ENCODE measurements around the gene LMOD3. TPM values are rescaled to one million over a fixed set of nuclear protein-coding genes. Genes with fewer than 3 reads are reported as not detected.

Gene LMOD3
- total RNA-seq, 2 donors from 2014 or later, result 0.50 TPM; not detected in 1

DNA sequence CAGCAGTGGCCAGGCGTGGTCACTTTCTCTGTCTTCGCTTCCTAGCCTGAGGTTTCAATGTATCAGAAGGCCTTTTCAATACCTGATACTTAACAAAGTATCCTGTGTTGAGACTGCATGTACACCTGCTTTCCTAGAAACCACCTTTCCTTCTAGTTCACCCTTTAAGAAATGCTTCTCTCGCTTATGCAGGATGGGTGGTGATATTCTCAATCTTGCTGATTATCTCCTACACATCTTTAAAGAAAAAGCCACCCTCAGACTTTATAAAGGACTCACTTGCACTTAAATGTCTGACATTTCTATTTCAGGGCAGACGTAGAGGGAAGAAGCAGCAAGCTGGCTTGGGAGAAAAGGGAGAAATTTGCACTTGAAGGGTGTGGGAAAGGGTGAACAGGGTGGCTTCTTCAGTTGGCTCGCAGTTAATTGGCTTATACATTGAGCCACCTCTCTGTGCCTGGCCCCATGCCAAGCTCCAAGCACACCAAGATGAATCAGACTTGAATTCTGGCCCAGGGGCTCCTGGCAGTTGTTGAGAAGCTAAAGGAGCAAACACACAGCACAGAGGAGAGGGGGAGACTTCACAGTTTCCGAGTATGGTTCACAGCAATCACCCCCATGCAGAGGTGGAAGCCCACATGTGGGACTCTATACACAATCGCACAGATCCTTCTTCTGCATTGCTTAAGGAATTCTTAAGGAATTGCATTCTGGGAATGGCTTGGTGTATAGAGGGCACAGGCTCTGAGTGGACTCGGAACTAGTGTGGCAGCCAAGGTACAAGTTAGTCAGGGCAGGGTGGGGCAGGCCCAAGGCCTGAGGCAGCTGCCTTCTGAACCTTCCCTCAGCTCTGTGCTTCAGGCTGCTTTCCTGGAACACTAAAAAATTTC, 36.3 kb downstream of the LMOD3 start:
- Histone ChIP-seq H3K27me3 (replicated peaks; ENCODE audit: insufficient read depth) (no peaks in the 10 kb centered on the region), H3K4me3 (peak overlapping the region; percentile 71 to 88), H3K36me3 (no peaks in the 10 kb centered on the region), H3K4me1 (replicated peaks) (peaks cover 18% of the 10 kb centered on the region), H3K27ac (peak overlapping the region; percentile 92), H3K9me3 (no peaks in the 10 kb centered on the region)
- intact Hi-C loops (cut with DNase I), result no loop called here
- DNase-seq (ENCODE audit: low spot score), result peak; percentile 95
- TF ChIP-seq, protein P1, sequence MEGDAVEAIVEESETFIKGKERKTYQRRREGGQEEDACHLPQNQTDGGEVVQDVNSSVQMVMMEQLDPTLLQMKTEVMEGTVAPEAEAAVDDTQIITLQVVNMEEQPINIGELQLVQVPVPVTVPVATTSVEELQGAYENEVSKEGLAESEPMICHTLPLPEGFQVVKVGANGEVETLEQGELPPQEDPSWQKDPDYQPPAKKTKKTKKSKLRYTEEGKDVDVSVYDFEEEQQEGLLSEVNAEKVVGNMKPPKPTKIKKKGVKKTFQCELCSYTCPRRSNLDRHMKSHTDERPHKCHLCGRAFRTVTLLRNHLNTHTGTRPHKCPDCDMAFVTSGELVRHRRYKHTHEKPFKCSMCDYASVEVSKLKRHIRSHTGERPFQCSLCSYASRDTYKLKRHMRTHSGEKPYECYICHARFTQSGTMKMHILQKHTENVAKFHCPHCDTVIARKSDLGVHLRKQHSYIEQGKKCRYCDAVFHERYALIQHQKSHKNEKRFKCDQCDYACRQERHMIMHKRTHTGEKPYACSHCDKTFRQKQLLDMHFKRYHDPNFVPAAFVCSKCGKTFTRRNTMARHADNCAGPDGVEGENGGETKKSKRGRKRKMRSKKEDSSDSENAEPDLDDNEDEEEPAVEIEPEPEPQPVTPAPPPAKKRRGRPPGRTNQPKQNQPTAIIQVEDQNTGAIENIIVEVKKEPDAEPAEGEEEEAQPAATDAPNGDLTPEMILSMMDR (IDR thresholded peaks at IDR 0.05), result no peak
- TF ChIP-seq POLR2AphosphoS5 (IDR thresholded peaks at IDR 0.05) (peak; percentile 50), POLR2A (IDR thresholded peaks at IDR 0.05) (peak; percentile 40)
- whole genome bisulfite sequencing, result 0% methylated on average over 8 of the region's 8 CpGs

DNA sequence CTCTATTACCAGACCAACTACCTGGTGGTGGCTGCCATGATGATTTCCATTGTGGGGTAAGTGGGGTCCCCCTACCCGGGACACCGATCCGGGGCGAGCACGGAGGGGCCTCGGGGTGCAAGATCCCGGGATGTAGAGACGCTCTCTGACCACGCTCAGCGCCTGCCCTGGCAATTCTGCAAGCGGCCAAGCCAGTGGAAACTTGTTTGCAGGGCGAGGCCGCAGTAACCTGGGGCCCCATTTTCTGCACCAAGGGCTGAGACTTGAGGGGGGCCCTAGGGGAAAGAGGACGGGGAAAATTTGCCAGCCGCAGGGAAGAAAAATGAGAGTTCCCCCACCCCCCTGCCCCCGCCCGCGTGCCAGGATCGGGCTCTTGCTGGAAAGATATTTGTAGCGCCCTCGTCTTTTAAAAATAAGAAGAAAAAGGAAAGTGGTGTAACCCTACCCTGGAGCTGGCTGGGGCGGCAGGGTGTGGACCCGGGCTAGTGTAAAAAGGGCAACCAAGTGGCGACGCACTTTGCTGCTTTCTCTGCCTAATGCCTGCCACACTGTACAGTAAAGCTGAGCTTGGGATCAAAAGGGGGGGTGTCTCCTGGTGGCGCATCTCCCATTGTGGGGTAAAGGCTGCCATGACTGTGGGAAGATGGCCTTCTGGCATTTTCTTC, 37.1 kb downstream of the LMOD3 start:
- WGBS, result under 1% methylated on average over 26 of the region's 26 CpGs
- intact Hi-C loops (cut with DNase I), result no loop called here
- no peak for TF ChIP-seq POLR2A (IDR thresholded peaks at IDR 0.05)
- TF ChIP-seq POLR2AphosphoS5 (IDR thresholded peaks at IDR 0.05), result no peak
- TF ChIP-seq, protein P1 (IDR thresholded peaks at IDR 0.05), result no peak
- DNase-seq (ENCODE audit: low spot score), result peak; percentile 22
- Histone ChIP-seq H3K9me3 (no peaks in the 10 kb centered on the region), H3K4me3 (peak overlapping the region; percentile 71 to 88), H3K4me1 (replicated peaks) (peaks cover 16% of the 10 kb centered on the region), H3K27me3 (replicated peaks; ENCODE audit: insufficient read depth) (no peaks in the 10 kb centered on the region), H3K27ac (peak overlapping the region; percentile 92), H3K36me3 (no peaks in the 10 kb centered on the region)

DNA sequence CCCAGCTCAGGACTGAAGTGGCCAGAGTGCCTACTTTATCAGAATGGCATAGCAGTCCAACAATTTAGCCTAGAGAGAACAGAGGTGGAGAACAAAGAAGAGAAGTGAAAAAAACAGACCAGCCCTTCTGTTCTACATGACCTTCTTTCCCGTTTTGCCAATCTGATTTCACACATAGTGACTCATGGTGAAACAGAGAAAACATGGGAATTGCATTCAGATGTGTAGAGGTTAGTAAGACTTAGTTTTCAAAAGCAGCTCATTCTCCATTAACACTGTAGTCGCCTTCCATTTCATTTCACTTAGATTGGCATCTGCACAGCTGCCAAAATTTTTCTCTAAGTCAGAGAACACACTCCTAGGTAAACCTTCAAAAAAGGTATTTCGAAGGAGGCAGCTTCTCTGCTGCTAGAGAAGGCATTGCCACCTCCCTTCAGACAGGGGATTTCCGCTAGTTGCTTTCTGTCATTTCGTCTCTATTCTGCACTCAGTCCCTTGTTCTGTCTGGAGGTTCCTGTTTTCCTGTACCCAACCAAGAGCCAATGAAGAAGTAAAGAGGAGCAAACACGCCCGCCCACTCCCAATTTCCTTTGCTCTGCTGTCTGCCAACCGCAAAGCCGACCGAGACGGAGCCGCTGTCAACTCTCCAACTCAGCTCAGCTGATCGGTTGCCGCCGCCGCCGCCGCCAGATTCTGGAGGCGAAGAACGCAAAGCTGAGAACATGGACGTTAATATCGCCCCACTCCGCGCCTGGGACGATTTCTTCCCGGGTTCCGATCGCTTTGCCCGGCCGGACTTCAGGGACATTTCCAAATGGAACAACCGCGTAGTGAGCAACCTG, 37.8 kb downstream of the LMOD3 start, which contains the start of gene ARL6IP5:
Gene ARL6IP5 (plus strand): TSS at position 612 of the 842 bp plus-strand sequence. CDS start 111 bp downstream, at position 723.
- intact Hi-C loops (cut with DNase I), result no loop called here

DNA sequence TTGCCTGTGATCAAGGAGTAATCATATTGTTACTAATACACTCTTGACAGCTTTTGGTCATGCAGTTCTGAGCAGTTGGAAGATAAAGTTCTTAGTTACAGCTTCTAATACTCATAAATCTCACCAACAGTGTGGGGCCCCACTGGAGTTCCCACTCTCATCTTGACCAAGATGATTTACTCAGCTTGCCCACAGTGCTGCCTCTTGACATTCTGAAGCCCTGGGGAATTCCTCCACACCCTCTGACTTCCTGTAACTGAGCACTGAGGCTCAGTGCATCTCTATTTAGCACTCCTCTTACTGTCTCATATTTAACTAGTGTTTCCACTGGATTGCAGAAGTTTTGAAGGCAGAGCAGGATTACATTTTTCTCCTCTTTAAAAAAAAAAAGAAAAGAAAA, 39.6 kb downstream of the LMOD3 start:
- TF ChIP-seq POLR2A (IDR thresholded peaks at IDR 0.05), result no peak
- no peak for TF ChIP-seq POLR2AphosphoS5 (IDR thresholded peaks at IDR 0.05)
- TF ChIP-seq, protein P1 (IDR thresholded peaks at IDR 0.05), result no peak
- peaks cover 13% of the 10 kb centered on the region for H3K4me1 ChIP-seq (replicated peaks)
- no peak for DNase-seq (ENCODE audit: low spot score)
- no peaks in the 10 kb centered on the region for H3K9me3 ChIP-seq
- intact Hi-C loops (cut with DNase I), result no loop called here
- H3K27me3 ChIP-seq (replicated peaks; ENCODE audit: insufficient read depth), result no peaks in the 10 kb centered on the region
- no peaks in the 10 kb centered on the region for H3K36me3 ChIP-seq
- no peak overlapping the region for H3K4me3 ChIP-seq
- no peak overlapping the region for H3K27ac ChIP-seq

More for the DNA sequence above, 37.8 kb downstream of the LMOD3 start, which contains the start of gene ARL6IP5:
- WGBS, result 2% methylated on average over 29 of the region's 32 CpGs
- H3K27ac ChIP-seq, result peak within 1 kb of the TSS; percentile 92
- no peaks in the 10 kb centered on the region for H3K9me3 ChIP-seq
- peak; percentile 90 for TF ChIP-seq POLR2AphosphoS5 (IDR thresholded peaks at IDR 0.05)
- peak; percentile 70 for TF ChIP-seq POLR2A (IDR thresholded peaks at IDR 0.05)
- TF ChIP-seq, protein P1 (IDR thresholded peaks at IDR 0.05), result no peak
- H3K4me3 ChIP-seq, result peak within 1 kb of the TSS; percentile 71 to 88
- no peaks in the 10 kb centered on the region for H3K36me3 ChIP-seq
- no peaks in the 10 kb centered on the region for H3K27me3 ChIP-seq (replicated peaks; ENCODE audit: insufficient read depth)
- peaks cover 16% of the 10 kb centered on the region for H3K4me1 ChIP-seq (replicated peaks)
- peak; percentile 94 for DNase-seq (ENCODE audit: low spot score)

Data from prostate gland (tissue), 2 donors.